Naive B cell (primary cell): ENCODE data around the gene ONECUT2. TPM values are rescaled to one million over a fixed set of nuclear protein-coding genes. Genes with fewer than 3 reads are reported as not detected.
A peak's percentile ranks its signal among the peaks of the same experiment; 100 is the strongest.

ENCODE experiments used
- ATAC-seq, 2 donors: fragments of 150-1000 bp; cut with Tn5 transposase; 2 replicates each; pipeline ENCODE4 v1.10.0; 2021; ENCODE audit warnings: low read depth in 2 of 2, mild to moderate bottlenecking in 2 of 2, moderate library complexity in 2 of 2
- DNase-seq: peaks from one replicate; pipeline ENCODE4 v3.0.0; 2022
- H3K27ac Mint-ChIP-seq, 6 donors: one replicate each; pipeline ENCODE4 v1.8.0; 2020 to 2022; ENCODE audit warnings: mild to moderate bottlenecking in 6 of 6, mixed read lengths in 6 of 6, moderate library complexity in 5 of 6, inconsistent platforms in 2 of 6
- H3K27me3 Mint-ChIP-seq, 3 donors: one replicate each; pipeline ENCODE4 v1.8.0; 2021 to 2022; ENCODE audit warnings: mixed read lengths in 3 of 3, mild to moderate bottlenecking in 1 of 3
- H3K36me3 Mint-ChIP-seq, 2 donors: one replicate each; pipeline ENCODE4 v1.8.0; 2020 to 2022; ENCODE audit warnings: mixed read lengths in 2 of 2, inconsistent platforms in 1 of 2, mild to moderate bottlenecking in 1 of 2
- H3K4me1 Mint-ChIP-seq, 3 donors: one replicate each; pipeline ENCODE4 v1.8.0; 2020 to 2022; ENCODE audit warnings: mixed read lengths in 3 of 3, inconsistent platforms in 1 of 3, mild to moderate bottlenecking in 1 of 3, moderate library complexity in 1 of 3
- H3K4me3 Mint-ChIP-seq, 8 donors: one replicate each; pipeline ENCODE4 v1.8.0; 2020 to 2022; ENCODE audit warnings: mild to moderate bottlenecking in 8 of 8, mixed read lengths in 8 of 8, moderate library complexity in 8 of 8, inconsistent platforms in 2 of 8
- H3K9me3 Mint-ChIP-seq, 7 donors: one replicate each; pipeline ENCODE4 v1.8.0; 2020 to 2022; ENCODE audit warnings: mixed read lengths in 7 of 7, mild to moderate bottlenecking in 5 of 7, inconsistent platforms in 2 of 7, moderate library complexity in 1 of 7
- polyA plus RNA-seq, 6 donors: library from polyadenylated mRNA; unstranded; fragments of 300-500 nt; fragmentation: Illumina TruSeq; gene quantifications; one replicate each; pipeline ENCODE4 v1.2.3, GENCODE V29; 2021; ENCODE audit warnings: low read depth in 6 of 6

ONECUT2 gene
- polyA plus RNA-seq, 6 donors from 2014 or later = not detected

DNA sequence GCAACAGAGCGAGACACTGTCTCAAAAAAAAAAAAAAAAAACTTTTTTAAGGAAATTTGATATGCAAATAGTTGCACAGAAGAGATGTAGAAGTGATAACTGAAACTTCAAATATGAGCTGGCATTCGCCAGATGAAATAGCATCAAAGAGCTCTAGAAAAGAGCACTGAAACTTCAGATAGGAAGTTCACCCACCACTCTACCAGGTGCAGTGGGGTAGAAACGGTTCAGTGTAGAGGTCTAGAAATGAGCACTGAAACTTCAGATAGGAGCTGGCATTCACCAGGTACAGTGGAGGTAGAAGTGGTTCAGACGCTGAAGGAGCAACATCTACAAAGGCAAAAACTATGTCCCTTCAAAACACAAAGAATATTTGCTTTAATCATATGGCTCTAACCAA is 9.0 kb upstream of the ONECUT2 start:
- no peak for ATAC-seq
- H3K27me3 Mint-ChIP-seq = peaks cover 55 to 70% (median 61%) of the 10 kb centered on the region in 3 donors
- H3K4me1 Mint-ChIP-seq = peaks cover 0 to 11% (median 3%) of the 10 kb centered on the region in 3 donors
- H3K36me3 Mint-ChIP-seq = peaks cover 0 to 9% of the 10 kb centered on the region in 2 donors
- no peak for DNase-seq
- H3K4me3 Mint-ChIP-seq = peak overlapping the region in 1 of 8 donors; percentile 67
- H3K27ac Mint-ChIP-seq = no peak overlapping the region
- peaks cover 2 to 57% (median 20%) of the 10 kb centered on the region in 7 donors for H3K9me3 Mint-ChIP-seq

DNA sequence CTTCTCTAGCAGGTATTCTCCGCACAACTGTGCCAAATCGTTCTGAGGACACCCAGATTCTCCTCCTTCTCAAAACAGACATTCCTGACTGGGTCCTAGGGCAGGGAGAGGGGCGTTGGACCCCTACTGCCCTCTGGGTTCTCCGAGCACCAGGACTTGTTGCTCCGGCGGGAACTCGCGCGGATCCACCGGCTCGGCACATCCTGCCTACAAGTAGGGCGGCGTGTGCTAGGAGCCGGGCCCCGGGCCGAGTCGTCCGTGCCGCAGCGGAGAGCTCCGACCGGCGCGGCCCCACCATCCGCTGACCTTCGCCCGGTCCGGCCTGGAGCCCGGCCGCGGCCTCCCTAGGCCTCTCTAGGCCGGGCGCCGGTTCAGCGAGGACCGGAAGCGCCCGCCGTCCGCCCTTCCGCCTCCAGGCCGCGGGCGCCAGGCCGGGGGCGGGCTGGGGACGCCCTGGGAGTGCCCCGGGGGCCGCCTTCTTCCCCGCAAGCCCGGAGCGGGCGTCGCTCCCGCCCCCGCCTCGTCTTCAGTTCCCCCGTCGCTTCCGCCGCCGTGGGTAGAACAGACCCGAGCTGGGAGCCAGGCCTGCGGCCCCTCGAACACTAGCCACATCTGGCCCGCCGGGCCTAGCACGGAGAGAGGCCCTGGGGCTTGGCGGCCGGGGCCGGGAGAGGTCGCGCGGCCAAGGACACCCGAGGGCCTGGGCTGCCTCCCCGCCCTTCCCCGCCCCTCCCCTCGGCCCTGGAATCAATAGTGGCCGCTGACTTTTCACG is 7.6 kb upstream of the ONECUT2 start:
- Mint-ChIP-seq H3K36me3 (peaks cover 0 to 19% of the 10 kb centered on the region in 2 donors), H3K27me3 (peaks cover 55 to 70% (median 56%) of the 10 kb centered on the region in 3 donors), H3K27ac (peak overlapping the region in 2 of 6 donors; percentile 30 to 85), H3K9me3 (peaks cover 0 to 56% (median 19%) of the 10 kb centered on the region in 7 donors), H3K4me3 (peak overlapping the region in 3 of 8 donors; percentile 37 to 61 (median 50)), H3K4me1 (peaks cover 0 to 11% (median 3%) of the 10 kb centered on the region in 3 donors)
- DNase-seq (no peak), ATAC-seq (peak; percentile 37 to 46)

DNA sequence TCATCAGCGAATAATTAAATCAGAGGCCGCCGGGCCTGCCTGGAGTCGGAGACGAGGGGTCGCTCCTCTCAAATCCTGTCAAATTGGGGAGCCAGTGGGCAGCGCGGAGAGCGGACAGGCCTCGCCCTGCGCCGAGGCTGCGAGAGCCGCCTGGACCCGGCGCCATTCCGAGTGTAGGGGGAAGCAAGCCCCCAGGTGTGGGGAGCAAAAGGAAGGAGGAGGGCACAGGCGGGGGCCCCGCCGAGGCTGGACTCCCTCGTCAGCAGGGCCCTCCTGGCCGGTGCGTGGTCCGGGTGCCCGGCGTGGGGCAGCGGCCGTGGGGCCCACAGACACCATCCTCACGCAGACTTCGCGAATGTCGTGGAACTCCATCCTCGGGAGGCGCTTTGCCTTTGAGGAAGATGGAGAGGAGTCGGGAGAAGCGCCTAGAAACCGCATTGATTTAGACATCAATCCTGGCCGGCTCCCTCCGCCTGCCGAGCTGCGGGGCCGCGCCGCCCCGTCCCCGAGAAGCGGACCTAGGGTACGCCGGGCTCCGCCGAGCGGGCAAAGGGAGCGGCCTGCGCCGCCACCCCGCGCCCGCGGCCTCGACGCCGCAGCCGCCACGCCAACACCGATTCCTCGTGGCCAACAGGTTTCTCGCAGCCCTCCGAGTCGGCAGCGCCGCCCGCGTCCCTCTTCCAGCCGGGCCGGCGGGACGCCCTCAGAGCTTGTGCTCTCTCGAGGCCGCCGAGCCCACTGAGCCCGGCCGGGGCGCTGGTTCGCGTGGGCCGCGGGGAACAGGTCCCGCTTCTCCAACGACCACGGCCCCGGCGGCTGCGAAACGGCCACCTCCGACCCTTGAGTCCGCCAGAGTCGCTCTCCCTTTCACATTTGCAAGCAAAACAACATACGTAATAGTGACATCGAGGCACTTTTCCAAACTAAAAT is 6.7 kb upstream of the ONECUT2 start:
- peaks cover 58 to 71% (median 58%) of the 10 kb centered on the region in 3 donors for H3K27me3 Mint-ChIP-seq
- H3K27ac Mint-ChIP-seq = peak overlapping the region in 2 of 6 donors; percentile 73 to 85
- H3K9me3 Mint-ChIP-seq = peaks cover 3 to 57% (median 23%) of the 10 kb centered on the region in 7 donors
- peaks cover 0 to 16% (median 3%) of the 10 kb centered on the region in 3 donors for H3K4me1 Mint-ChIP-seq
- ATAC-seq (no peak), DNase-seq (no peak)
- peak overlapping the region in 7 of 8 donors; percentile 9 to 74 (median 55) for H3K4me3 Mint-ChIP-seq
- H3K36me3 Mint-ChIP-seq = peaks cover 0 to 26% of the 10 kb centered on the region in 2 donors

DNA sequence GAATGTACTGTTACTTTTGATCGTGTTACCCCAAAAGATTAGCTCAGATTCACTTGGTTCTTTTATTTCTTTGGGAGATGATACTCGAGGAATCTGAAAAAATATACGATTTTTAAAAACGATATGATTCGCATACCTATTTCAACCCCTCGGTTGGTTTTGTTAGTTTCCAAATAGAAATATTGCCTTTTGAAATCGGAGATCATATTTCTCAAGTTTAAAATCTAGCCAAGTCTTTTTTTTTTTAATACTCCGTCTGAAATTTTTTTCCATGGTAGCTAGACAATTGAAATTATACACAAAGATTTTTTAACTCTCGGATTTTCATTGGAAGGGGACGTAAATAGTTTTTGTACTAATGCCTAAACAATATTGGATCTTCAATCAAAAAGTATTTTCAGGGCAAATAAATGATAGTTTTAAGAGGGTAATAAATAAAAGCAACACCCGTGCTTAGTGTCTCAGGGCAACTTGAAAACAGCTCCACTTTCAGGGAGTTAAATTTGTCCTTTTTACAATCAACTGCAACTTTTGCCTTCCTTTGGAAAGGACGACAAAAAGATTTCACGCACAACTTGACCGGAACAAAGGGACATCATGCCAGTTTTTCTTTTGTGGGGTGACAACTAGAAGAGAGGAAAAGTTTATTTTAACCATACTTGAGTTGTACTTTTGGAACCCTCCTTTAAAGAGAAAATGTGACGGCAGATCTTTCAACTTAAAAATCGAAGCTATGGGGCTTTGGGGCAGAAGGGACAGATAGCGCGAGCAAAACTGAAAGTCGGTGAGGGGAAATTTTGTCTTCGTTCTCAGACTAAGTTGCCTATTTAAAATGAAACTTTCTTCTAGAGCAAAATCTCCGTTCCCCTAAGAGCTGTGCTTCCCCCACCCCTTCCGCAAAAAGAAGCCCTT is 5.8 kb upstream of the ONECUT2 start:
- DNase-seq = no peak
- Mint-ChIP-seq H3K36me3 (peaks cover 0 to 27% of the 10 kb centered on the region in 2 donors), H3K27me3 (peaks cover 62 to 80% (median 67%) of the 10 kb centered on the region in 3 donors), H3K4me3 (peak overlapping the region in 7 of 8 donors; percentile 7 to 74 (median 56)), H3K27ac (peak overlapping the region in 4 of 6 donors; percentile 23 to 89 (median 82)), H3K9me3 (peaks cover 5 to 67% (median 28%) of the 10 kb centered on the region in 7 donors), H3K4me1 (peaks cover 3 to 23% (median 6%) of the 10 kb centered on the region in 3 donors)
- peak; percentile 20 to 35 for ATAC-seq

DNA sequence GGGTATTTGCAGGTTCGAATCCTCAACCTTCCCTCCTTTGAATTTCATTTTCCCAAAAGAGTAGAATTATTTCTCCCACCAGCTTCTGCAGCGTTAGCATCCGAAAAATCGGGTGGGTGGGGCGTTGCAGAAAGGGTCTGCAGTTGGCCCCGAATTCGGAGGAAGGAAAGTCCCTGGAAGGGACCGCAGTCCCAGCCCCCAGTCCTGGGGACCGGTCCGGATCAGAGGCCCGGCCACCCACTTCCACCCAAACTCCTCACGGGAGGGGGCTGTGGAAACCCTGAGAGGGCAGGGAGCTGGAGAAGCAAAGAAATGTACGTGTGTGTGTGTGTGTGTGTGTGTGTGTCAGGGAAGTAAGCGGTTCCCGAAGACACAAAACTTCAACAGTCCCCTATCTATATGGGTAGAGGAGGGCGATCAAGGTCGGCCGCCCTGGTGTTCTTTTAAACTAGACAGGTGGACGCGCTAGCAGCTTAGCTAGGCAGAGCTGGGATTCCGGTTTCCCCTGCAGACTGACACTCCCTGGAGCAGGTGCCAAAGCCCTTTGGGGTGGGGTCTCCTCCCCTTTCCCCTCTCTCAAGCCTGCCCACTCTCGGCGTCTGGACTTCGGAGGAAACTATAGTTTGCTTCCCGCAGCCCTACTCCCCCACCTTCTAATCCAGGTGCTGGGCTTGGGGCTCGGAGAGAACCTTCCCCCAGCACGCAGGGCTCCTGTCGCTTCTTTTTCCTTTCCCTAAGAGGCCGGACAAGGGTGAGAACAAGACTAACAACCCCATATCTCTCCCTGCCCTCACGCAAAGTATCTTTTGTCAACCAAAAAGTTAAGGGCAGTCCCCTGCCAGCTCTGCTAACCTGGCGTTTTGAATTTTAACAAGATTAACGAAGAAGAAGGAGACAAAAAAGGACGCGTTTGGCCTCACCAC is 4.8 kb upstream of the ONECUT2 start:
- H3K27ac Mint-ChIP-seq = peak overlapping the region in 4 of 6 donors; percentile 23 to 89 (median 78)

DNA sequence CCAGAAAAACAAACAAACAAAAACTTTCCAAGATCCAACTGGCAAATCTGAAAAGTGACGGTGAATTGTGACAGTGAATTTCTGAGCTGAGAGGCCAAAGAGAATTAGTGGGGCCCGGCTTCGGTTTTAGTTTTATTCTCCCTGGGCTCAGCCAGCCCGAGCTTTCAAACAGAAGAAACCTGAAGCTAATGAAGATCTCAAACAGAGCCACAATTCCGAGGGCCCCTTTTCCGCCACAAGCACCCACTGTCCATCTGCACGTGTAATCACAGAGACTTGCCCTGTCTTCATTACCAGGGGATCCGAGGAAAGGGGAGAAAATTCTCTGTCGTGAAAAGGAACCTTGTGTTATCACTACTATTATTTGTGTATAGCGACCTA is 4.2 kb upstream of the ONECUT2 start:
- Mint-ChIP-seq H3K4me3 (peak overlapping the region in 2 of 8 donors; percentile 19 to 30), H3K9me3 (peaks cover 5 to 57% (median 26%) of the 10 kb centered on the region in 7 donors)

More for the DNA sequence above, 4.8 kb upstream of the ONECUT2 start:
- H3K4me3 Mint-ChIP-seq = peak overlapping the region in 6 of 8 donors; percentile 7 to 69 (median 37)
- DNase-seq (no peak), ATAC-seq (no peak)
- peaks cover 5 to 63% (median 26%) of the 10 kb centered on the region in 7 donors for H3K9me3 Mint-ChIP-seq
- H3K36me3 Mint-ChIP-seq = peaks cover 0 to 27% of the 10 kb centered on the region in 2 donors
- peaks cover 58 to 77% (median 61%) of the 10 kb centered on the region in 3 donors for H3K27me3 Mint-ChIP-seq
- peaks cover 3 to 29% (median 13%) of the 10 kb centered on the region in 3 donors for H3K4me1 Mint-ChIP-seq

DNA sequence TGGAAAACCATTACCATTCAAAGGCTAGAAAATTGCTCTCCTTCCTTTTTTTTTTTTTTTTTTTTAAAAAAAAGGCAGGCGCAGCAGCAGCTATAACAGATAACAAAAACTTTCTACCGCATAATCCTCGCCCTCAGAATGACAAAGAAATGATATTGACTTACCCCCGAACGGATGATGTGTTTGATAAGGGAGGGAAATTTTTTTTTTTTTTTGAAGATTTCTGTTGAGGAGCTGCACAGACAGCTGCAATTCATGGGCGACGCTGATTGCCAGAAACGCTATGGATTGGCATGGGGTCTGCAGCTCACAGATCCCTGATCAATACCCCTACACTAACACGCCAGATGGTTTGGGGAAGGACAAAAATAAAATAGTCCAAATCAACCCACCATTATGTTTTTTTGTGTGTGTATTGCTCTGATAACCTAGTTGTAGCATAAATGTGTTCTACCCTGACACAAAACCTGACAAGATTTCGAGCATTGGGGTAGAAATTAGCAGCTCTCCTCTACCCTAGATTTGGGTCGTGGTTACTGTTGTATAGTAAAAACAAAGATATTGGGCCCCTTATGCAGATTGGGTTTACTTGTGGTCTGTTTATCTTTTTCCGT is 3.6 kb upstream of the ONECUT2 start:
- H3K4me3 Mint-ChIP-seq = peak overlapping the region in 2 of 8 donors; percentile 22 to 51
- H3K36me3 Mint-ChIP-seq = peaks cover 0 to 28% of the 10 kb centered on the region in 2 donors
- H3K4me1 Mint-ChIP-seq = peaks cover 10 to 33% (median 21%) of the 10 kb centered on the region in 3 donors
- H3K27me3 Mint-ChIP-seq = peaks cover 58 to 73% (median 67%) of the 10 kb centered on the region in 3 donors
- H3K9me3 Mint-ChIP-seq = peaks cover 5 to 52% (median 28%) of the 10 kb centered on the region in 7 donors
- H3K27ac Mint-ChIP-seq = peak overlapping the region in 3 of 6 donors; percentile 28 to 83 (median 59)
- DNase-seq (no peak), ATAC-seq (no peak)

More for the DNA sequence above, 4.2 kb upstream of the ONECUT2 start:
- Mint-ChIP-seq H3K4me1 (peaks cover 6 to 30% (median 15%) of the 10 kb centered on the region in 3 donors), H3K27ac (peak overlapping the region in 2 of 6 donors; percentile 28 to 74), H3K36me3 (peaks cover 0 to 27% of the 10 kb centered on the region in 2 donors), H3K27me3 (peaks cover 58 to 73% (median 61%) of the 10 kb centered on the region in 3 donors)
- no peak for DNase-seq
- no peak for ATAC-seq

DNA sequence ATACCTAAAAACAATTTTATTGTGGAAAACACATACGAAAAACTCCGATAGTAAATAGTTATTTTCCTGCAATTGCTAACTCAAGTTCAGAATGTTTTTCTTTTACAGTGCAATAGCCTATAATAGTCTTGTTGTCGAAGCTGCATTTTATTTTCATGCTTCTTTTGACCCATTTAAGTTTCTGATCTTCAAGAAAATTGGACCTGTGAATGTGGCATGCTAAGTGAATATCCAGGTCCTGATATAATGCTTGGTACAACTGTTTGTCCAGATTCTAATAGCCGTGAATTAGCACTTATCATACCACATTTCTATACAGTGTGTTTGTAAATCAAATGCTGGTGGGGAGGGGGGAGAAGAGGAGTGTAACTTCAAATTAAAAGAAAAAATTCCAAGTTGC is 3.0 kb upstream of the ONECUT2 start:
- Mint-ChIP-seq H3K9me3 (peaks cover 5 to 47% (median 26%) of the 10 kb centered on the region in 7 donors), H3K4me3 (peak overlapping the region in 1 of 8 donors; percentile 51), H3K27ac (peak overlapping the region in 1 of 6 donors; percentile 59), H3K36me3 (peaks cover 0 to 33% of the 10 kb centered on the region in 2 donors), H3K4me1 (peaks cover 14 to 38% (median 26%) of the 10 kb centered on the region in 3 donors), H3K27me3 (peaks cover 58 to 73% (median 73%) of the 10 kb centered on the region in 3 donors)
- no peak for DNase-seq
- no peak for ATAC-seq

DNA sequence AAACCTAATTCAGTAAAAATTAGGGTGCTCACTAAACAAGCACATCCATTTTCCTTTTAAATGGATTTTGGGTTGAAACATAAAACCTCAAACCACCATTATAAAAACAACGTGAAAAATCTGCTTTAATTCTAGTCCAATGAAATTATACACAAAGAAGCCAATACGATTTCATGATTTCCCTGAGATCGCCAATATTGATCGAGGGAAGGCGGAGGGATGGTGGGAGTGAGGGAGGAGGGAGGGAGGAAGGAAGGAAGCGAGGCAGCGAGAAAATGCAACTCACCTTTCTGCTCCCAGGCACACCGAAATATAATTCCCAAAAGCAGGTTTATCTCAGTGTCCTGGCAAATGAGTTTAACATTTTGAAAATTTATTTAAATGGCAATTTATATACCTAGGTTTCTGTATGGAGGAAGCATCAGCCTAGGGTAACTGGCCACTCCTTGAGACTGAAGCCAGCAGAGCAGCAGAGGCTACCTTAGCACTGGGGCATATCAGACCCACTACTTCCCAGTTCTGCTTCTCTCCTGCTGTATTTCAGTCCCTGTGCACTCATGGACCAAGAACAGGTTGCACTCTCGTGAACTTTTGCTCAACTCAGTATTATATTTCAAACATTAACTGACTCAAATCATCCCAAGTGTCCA is 2.3 kb upstream of the ONECUT2 start:
- DNase-seq (no peak), ATAC-seq (no peak)
- Mint-ChIP-seq H3K36me3 (peaks cover 0 to 40% of the 10 kb centered on the region in 2 donors), H3K4me1 (peaks cover 22 to 43% (median 34%) of the 10 kb centered on the region in 3 donors), H3K4me3 (peak overlapping the region in 3 of 8 donors; percentile 44 to 78 (median 56)), H3K9me3 (peaks cover 5 to 44% (median 30%) of the 10 kb centered on the region in 7 donors), H3K27ac (peak overlapping the region in 1 of 6 donors; percentile 90), H3K27me3 (peaks cover 61 to 80% (median 78%) of the 10 kb centered on the region in 3 donors)

DNA sequence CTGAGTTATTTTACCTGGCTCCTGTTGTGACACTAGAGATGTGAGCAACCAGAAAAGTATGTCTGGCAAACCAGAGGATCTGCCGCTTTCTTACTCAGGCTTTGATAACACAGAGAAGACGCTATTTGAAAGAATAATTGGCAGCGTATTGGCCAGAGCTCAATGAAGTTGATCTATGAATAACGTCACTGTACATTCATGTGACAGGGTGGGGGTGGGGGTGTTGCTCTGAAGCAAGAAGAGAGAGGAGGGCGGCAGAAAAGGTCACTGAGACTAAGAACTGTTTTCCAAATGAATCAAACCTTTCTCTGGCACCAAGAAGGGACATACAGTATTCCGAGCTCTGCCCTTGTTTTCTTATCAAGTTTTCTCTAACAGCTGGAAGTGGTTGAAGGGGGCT is 1.7 kb upstream of the ONECUT2 start:
- Mint-ChIP-seq H3K4me3 (peak overlapping the region in 4 of 8 donors; percentile 33 to 78 (median 50)), H3K27me3 (peaks cover 66 to 86% (median 84%) of the 10 kb centered on the region in 3 donors), H3K4me1 (peaks cover 25 to 49% (median 40%) of the 10 kb centered on the region in 3 donors), H3K27ac (peak overlapping the region in 1 of 6 donors; percentile 90), H3K9me3 (peaks cover 5 to 44% (median 32%) of the 10 kb centered on the region in 7 donors), H3K36me3 (peaks cover 1 to 40% of the 10 kb centered on the region in 2 donors)
- DNase-seq = no peak
- no peak for ATAC-seq
